Measurements from ENCODE around the gene IER2. TPM values are rescaled to one million over a fixed set of nuclear protein-coding genes. Genes with fewer than 3 reads are reported as not detected.
A peak's percentile ranks its signal among the peaks of the same experiment; 100 is the strongest.

The IER2 gene
- total and polyA plus RNA-seq, 2 of the 4 experiments (the other 2 are of a cell fraction), result 7.7 to 102 TPM

DNA sequence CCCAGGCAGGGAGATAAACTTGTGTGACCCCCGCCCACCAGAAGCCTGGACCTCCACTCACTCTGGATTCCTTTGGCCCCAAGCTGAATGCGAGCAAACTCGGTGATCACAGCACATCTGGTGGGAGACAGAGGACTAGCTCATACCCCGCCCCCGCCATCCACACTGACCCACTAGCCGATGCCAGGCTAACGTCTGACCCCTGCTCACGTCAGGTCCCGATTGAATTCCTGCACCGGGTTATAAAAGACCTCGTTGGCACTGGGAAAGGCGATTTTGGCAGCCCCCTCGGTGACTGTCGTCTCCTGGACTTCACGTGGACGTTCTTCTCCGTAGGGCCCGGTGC is 34.3 kb upstream of the IER2 start:
- BruUV-seq (replicated peaks), result no TSS peak

More for the DNA sequence above, 34.3 kb upstream of the IER2 start:
- Histone ChIP-seq H3K14ac (replicated peaks; ENCODE audit: low read depth, low read length) (peak overlapping the region; percentile 42; the same call in 1 of the 2 replicates), H2AK5ac (ENCODE audit: low read depth, low read length) (peak overlapping the region; percentile 51; the same call in 1 of the 2 replicates), H3K36me3 (ENCODE audit: control insufficient read depth, insufficient read depth, low read length) (peaks cover 8% of the 10 kb centered on the region), H3K4me1 (ENCODE audit: control insufficient read depth, insufficient read depth, low read length) (peaks cover 20% of the 10 kb centered on the region), H2BK5ac (ENCODE audit: low read depth, low read length, poor library complexity, severe bottlenecking) (no peak overlapping the region), H3K23ac (ENCODE audit: low read depth, low read length) (no peak overlapping the region), H3K56ac (ENCODE audit: extremely low read depth, insufficient read depth, low read length) (no peak overlapping the region; the same call in 1 of the 2 replicates), H3K4me2 (ENCODE audit: low read depth, low read length) (peak overlapping the region; percentile 77), H4K5ac (ENCODE audit: low read depth, low read length) (peak overlapping the region; percentile 52; the same call in 1 of the 2 replicates), H2BK20ac (ENCODE audit: low read depth, low read length) (no peak overlapping the region), H4K91ac (ENCODE audit: insufficient read depth, low read depth, low read length) (peak overlapping the region; percentile 7; the same call in 1 of the 2 replicates), H2AK9ac (replicated peaks; ENCODE audit: low read depth, low read length, poor library complexity) (peak overlapping the region; percentile 93), H3K79me1 (ENCODE audit: low read depth in 1 of 2, low read length in 2 of 2) (peaks cover 0 to 56% of the 10 kb centered on the region in 2 experiments; a peak in 3 of 4 replicates), H4K8ac (ENCODE audit: low read depth in 2 of 2, low read length in 2 of 2) (peak overlapping the region; percentile 30 to 97; a peak in 3 of 4 replicates), H3K9me1 (ENCODE audit: insufficient read depth, low read length) (peaks cover 18% of the 10 kb centered on the region), H3K27ac (ENCODE audit: insufficient read depth, low read length) (peak overlapping the region; percentile 77), H2AFZ (replicated peaks; ENCODE audit: low read length, poor library complexity) (peak overlapping the region; percentile 91), H3K4me3 (ENCODE audit: insufficient read depth, low read depth, low read length) (peak overlapping the region; percentile 69), H2BK15ac (ENCODE audit: low read depth, low read length) (no peak overlapping the region), H3K9ac (ENCODE audit: low read depth, low read length) (peak overlapping the region; percentile 79), H3K9me3 (ENCODE audit: control insufficient read depth, insufficient read depth, low read length) (no peaks in the 10 kb centered on the region), H3K18ac (ENCODE audit: low read depth, low read length) (no peak overlapping the region), H3K4ac (ENCODE audit: low read depth, low read length) (peak overlapping the region; percentile 88), H2BK120ac (ENCODE audit: low read depth, low read length) (no peak overlapping the region), H3K27me3 (ENCODE audit: control insufficient read depth, insufficient read depth, low read length) (no peaks in the 10 kb centered on the region), H4K20me1 (ENCODE audit: insufficient read depth, low read length) (peaks cover 21% of the 10 kb centered on the region)
- dilution Hi-C loops (cut with HindIII; ENCODE audit: low sequenced_read_pairs, unreplicated experiment) (no loop called here), in situ Hi-C loops (cut with MboI; ENCODE audit: low sequenced_read_pairs) (no loop called here), intact Hi-C loops (cut with micrococcal nuclease) (loop anchor here (5.0 kb wide), 1 partner anchor 146 kb away; no protein-coding TSS in a partner anchor)
- ChIA-PET CTCF (no interaction called here), POLR2A (ENCODE audit: unreplicated experiment) (no interaction called here)
- WGBS, 2 experiments (ENCODE audit: extremely low coverage in 2 of 2, insufficient read length in 1 of 2), result 0% methylated on average over 11 of the region's 18 CpGs; no CpG with 5 or more reads in 1 of the 2 experiments
- DNase-seq (no peak), ATAC-seq (ENCODE audit: low read depth) (no peak)
- peak; percentile 54 for TF ChIP-seq POLR2A (IDR thresholded peaks at IDR 0.05; ENCODE audit: low read depth, low read length)
- TF ChIP-seq, protein P1, sequence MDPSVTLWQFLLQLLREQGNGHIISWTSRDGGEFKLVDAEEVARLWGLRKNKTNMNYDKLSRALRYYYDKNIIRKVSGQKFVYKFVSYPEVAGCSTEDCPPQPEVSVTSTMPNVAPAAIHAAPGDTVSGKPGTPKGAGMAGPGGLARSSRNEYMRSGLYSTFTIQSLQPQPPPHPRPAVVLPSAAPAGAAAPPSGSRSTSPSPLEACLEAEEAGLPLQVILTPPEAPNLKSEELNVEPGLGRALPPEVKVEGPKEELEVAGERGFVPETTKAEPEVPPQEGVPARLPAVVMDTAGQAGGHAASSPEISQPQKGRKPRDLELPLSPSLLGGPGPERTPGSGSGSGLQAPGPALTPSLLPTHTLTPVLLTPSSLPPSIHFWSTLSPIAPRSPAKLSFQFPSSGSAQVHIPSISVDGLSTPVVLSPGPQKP (IDR thresholded peaks at IDR 0.05; ENCODE audit: borderline replicate concordance, low read depth, low read length), result no peak

Data from IMR-90 (cell line).